ENCODE data around the gene SYT15. TPM values are rescaled to one million over a fixed set of nuclear protein-coding genes. Genes with fewer than 3 reads are reported as not detected.
A peak's percentile ranks its signal among the peaks of the same experiment; 100 is the strongest.
"Not testable (repeated sequence)": the region's sequence is repeated elsewhere in the genome, so short reads cannot be mapped to it uniquely, and the experiment has no call there.

Gene SYT15
- 10.3 and 12.5 TPM in 2 replicates for total RNA-seq
- long read RNA-seq, partial matches to known transcripts, result 2 of 7 reads
- long read RNA-seq, other reads (novel, unspliced or antisense), result 5 of 7 reads

DNA sequence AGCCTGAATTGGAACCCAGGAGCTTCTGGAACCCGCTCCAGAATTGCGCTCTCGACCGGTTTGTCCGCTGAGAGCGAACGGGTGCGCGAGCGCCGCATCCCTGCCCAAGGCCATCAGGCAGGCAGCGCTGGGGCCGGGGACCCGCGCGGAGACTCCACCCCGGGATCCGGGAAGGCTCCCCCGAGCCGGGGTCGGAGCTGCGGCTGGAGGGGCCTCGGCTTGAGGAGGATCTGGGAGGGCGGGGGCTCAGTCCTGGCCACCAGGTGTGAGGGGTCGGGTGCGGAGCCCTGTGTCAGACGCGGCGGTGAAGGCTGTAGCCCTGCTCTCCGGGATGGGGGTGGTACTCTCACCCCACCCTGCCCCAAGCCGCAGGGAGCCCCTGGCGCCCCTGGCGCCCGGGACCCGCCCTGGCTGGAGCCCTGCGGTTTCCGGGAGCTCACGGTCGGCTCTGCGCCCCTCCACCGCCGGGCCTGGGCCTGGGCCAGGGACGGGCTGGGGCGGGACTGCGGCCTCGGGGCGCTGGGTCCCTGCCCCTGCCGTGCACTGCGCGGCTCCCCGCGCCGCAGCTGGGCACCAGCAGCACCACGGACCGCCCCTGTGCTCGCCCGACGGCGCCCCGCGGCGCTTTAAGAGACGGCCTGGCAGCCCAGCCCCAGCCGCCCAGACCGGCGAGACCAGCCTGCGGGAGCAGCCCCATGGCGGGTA is at the start of gene SYT15:
TSS of gene SYT15 (plus strand) at position 655 of the 705 bp plus-strand sequence. CDS start at position 696, 41 bp downstream.
- H3K27me3 Mint-ChIP-seq (ENCODE audit: unreplicated experiment); H3K9me3 Mint-ChIP-seq (ENCODE audit: unreplicated experiment); H3K4me3 Mint-ChIP-seq (ENCODE audit: unreplicated experiment); H3K4me1 Mint-ChIP-seq (ENCODE audit: unreplicated experiment); H3K27ac Mint-ChIP-seq (ENCODE audit: unreplicated experiment); H3K36me3 Mint-ChIP-seq (ENCODE audit: unreplicated experiment): not testable (repeated sequence)
- peak; percentile 74 for DNase-seq (ENCODE audit: extremely low spot score, unreplicated experiment)

DNA sequence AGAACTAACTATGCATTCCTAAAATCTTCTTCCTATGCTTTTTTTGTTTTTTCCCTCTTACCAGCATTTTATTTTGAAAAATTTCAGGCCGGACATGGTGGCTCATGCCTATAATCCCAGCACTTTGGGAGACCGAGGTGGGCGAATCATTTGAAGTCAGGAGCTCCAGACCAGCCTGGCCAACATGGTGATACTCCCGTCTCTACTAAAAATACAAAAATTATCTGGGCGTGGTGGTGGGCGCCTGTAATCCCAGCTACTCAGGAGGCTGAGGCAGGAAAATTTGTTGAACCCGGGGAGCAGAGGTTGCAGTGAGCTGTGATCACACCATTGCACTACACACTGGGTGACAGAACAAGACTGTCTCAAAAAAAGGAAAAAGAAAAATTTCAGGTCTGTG is 49.2 kb upstream of the SYT15 start:
- not testable (repeated sequence) for H3K4me1 Mint-ChIP-seq (ENCODE audit: unreplicated experiment); H3K27ac Mint-ChIP-seq (ENCODE audit: unreplicated experiment); H3K9me3 Mint-ChIP-seq (ENCODE audit: unreplicated experiment); H3K27me3 Mint-ChIP-seq (ENCODE audit: unreplicated experiment); DNase-seq (ENCODE audit: extremely low spot score, unreplicated experiment); H3K36me3 Mint-ChIP-seq (ENCODE audit: unreplicated experiment); H3K4me3 Mint-ChIP-seq (ENCODE audit: unreplicated experiment)

DNA sequence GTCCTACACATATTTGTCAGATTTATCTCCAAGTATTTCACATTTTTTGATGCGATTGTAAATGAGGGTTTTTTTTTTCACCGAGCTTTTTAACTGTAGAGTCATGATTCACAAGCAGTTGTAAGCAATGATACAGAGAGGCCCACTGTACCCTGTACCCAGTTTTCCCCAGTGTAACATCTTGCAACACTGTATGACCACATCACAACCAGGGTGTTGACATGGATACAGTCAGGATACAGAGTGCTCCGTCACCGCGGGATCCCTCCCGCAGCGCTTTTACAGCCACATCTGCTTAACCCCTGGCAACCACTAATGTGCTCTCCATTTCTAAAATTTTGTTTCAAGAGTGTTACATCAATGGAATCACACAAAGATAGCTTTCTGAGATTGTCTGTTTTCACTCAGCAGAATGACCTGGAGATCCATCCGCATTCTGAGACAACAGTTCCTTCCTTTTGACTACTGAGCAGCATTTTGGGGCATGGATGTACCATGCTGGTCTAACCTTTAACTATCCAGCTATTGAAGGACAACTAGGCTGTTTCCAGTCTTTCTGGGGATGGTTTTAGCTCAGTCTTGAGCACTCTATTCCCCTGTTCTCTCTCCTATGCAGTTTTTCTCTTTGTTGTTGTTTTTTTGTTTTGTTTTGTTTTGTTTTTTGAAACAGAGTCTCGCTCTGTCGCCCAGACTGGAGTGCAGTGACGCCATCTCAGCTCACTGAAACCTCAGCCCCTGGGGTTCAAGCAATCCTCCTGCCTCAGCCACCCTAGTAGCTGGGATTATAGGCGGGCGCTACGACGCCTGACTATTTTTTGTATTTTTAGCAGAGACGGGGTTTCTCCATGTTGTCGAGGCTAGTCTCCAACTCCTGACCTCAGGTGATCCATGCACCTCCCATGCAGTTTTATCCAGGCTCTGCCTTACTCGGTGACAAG is 48.4 kb upstream of the SYT15 start:
- H3K9me3 Mint-ChIP-seq (ENCODE audit: unreplicated experiment), result no peaks in the 10 kb centered on the region
- TF ChIP-seq, protein P1, sequence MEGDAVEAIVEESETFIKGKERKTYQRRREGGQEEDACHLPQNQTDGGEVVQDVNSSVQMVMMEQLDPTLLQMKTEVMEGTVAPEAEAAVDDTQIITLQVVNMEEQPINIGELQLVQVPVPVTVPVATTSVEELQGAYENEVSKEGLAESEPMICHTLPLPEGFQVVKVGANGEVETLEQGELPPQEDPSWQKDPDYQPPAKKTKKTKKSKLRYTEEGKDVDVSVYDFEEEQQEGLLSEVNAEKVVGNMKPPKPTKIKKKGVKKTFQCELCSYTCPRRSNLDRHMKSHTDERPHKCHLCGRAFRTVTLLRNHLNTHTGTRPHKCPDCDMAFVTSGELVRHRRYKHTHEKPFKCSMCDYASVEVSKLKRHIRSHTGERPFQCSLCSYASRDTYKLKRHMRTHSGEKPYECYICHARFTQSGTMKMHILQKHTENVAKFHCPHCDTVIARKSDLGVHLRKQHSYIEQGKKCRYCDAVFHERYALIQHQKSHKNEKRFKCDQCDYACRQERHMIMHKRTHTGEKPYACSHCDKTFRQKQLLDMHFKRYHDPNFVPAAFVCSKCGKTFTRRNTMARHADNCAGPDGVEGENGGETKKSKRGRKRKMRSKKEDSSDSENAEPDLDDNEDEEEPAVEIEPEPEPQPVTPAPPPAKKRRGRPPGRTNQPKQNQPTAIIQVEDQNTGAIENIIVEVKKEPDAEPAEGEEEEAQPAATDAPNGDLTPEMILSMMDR (IDR thresholded peaks at IDR 0.05), result no peak
- no peak overlapping the region for H3K4me3 Mint-ChIP-seq (ENCODE audit: unreplicated experiment)
- DNase-seq (ENCODE audit: extremely low spot score, unreplicated experiment), result no peak
- no peaks in the 10 kb centered on the region for H3K36me3 Mint-ChIP-seq (ENCODE audit: unreplicated experiment)
- H3K27ac Mint-ChIP-seq (ENCODE audit: unreplicated experiment), result no peak overlapping the region
- H3K27me3 Mint-ChIP-seq (ENCODE audit: unreplicated experiment), result no peaks in the 10 kb centered on the region
- no peaks in the 10 kb centered on the region for H3K4me1 Mint-ChIP-seq (ENCODE audit: unreplicated experiment)

DNA sequence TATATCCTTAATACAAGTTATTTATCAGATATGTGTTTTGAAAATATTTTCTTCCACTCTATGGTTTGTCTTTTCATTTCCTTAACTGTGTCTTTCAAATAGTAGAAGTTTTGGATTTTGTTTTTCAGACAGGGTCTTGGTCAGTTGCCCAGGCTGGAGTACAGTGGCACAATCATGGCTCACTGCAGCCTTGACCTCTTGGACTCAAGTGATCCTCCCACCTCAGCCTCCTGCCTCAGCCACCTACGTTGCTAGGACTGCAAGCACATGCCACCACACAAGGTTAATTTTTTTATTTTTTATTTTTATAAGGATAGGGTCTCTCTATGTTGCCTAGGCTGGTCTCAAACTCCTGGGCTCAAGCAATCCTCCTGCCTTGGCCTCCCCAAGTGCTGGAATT is 46.7 kb upstream of the SYT15 start:
- H3K36me3 Mint-ChIP-seq (ENCODE audit: unreplicated experiment); H3K4me1 Mint-ChIP-seq (ENCODE audit: unreplicated experiment); H3K27ac Mint-ChIP-seq (ENCODE audit: unreplicated experiment); DNase-seq (ENCODE audit: extremely low spot score, unreplicated experiment); H3K4me3 Mint-ChIP-seq (ENCODE audit: unreplicated experiment); H3K9me3 Mint-ChIP-seq (ENCODE audit: unreplicated experiment); H3K27me3 Mint-ChIP-seq (ENCODE audit: unreplicated experiment): not testable (repeated sequence)

DNA sequence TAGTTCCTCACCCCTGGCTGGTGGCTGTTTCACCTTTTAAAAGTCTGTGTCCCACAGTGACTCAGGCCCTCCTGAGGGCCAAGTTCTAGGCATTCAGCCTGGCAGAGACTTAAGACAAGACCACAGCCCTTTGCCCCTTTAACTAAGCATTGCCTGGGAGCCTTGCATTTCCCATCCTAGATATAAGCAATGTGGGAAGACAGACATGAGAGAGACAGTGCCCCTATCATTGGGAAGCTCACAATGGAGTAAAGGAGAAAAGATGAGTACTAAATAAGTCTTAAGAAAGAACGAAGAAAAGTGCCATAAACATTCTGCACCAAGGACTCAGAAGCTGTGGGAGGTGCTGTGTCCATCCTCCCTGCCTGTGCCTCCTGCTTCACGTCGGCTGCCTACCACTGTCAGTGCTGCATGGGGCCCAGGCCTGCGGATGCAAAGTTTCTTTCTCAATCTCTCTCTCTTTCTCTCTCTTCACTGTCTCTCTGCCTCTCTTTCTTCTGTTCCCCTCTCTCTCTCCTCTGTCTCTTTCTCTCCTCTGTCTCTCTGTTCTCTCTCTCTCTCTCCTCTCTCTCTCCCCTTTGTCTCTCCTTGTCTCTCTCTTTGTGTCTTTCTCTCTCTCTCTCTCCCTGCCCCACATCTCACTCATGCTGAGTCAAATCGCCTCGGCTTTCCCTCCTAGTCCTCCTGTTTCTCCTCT is 44.0 kb upstream of the SYT15 start:
- no peak for DNase-seq (ENCODE audit: extremely low spot score, unreplicated experiment)
- H3K9me3 Mint-ChIP-seq (ENCODE audit: unreplicated experiment), result no peaks in the 10 kb centered on the region
- no peak overlapping the region for H3K27ac Mint-ChIP-seq (ENCODE audit: unreplicated experiment)
- TF ChIP-seq, protein P1 (IDR thresholded peaks at IDR 0.05), result no peak
- H3K27me3 Mint-ChIP-seq (ENCODE audit: unreplicated experiment), result no peaks in the 10 kb centered on the region
- no peak overlapping the region for H3K4me3 Mint-ChIP-seq (ENCODE audit: unreplicated experiment)
- H3K36me3 Mint-ChIP-seq (ENCODE audit: unreplicated experiment), result no peaks in the 10 kb centered on the region
- peaks cover 21% of the 10 kb centered on the region for H3K4me1 Mint-ChIP-seq (ENCODE audit: unreplicated experiment)

DNA sequence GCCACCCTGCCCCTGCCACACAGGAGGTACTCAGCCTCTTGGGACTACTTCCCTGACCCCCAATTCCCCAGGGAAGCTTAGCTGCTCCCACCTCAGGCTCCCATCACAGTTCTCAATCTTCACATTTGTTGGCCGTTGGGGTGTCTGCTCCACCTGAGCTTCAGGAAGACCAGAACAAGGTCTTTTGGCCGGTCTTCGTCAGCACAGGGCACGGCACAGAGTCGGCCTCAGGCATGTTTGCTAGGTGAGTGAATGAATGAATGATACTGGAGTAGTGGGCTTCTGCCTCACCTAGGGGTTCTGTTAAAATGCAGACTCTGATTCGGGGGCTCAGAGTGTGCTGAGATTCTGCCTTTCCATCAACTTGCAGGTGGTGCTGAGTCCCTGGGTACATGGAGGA is 42.8 kb upstream of the SYT15 start:
- TF ChIP-seq, protein P1 (IDR thresholded peaks at IDR 0.05), result no peak
- Mint-ChIP-seq H3K4me1 (ENCODE audit: unreplicated experiment) (peaks cover 31% of the 10 kb centered on the region), H3K27ac (ENCODE audit: unreplicated experiment) (no peak overlapping the region), H3K36me3 (ENCODE audit: unreplicated experiment) (no peaks in the 10 kb centered on the region), H3K9me3 (ENCODE audit: unreplicated experiment) (no peaks in the 10 kb centered on the region), H3K27me3 (ENCODE audit: unreplicated experiment) (no peaks in the 10 kb centered on the region), H3K4me3 (ENCODE audit: unreplicated experiment) (no peak overlapping the region)
- no peak for DNase-seq (ENCODE audit: extremely low spot score, unreplicated experiment)

Data from osteocyte (in vitro differentiated cells).